CD14-positive monocyte (primary cell): ENCODE results near the gene DLX4. TPM values are rescaled to one million over a fixed set of nuclear protein-coding genes. Genes with fewer than 3 reads are reported as not detected.
A peak's percentile ranks its signal among the peaks of the same experiment; 100 is the strongest.

Experiments used
- DNase-seq, 3 donors: peaks; one replicate each; pipeline ENCODE4 v3.0.0-alpha.2; 2011 to 2022
- H2AFZ ChIP-seq: 2 replicates; pipeline ENCODE4 v1.6.0; 2012; ENCODE audit warnings: mild to moderate bottlenecking, low read depth, low read length, inconsistent platforms; ENCODE audit not compliant: insufficient read depth, poor library complexity, severe bottlenecking
- H3K27ac ChIP-seq, 2 donors: 1 replicate in 1 of 2; 2 replicates in 1 of 2; pipeline ENCODE4 v1.5.1; 2012 to 2013; ENCODE audit warnings: low read length in 2 of 2, control low read depth in 1 of 2, inconsistent platforms in 1 of 2, low read depth in 1 of 2, mild to moderate bottlenecking in 1 of 2
- H3K27me3 ChIP-seq, 2 donors: one replicate each; pipeline versions ENCODE4 v1.6.0 to v1.6.1; 2011 to 2013; ENCODE audit warnings: low read length in 2 of 2; ENCODE audit not compliant: control insufficient read depth in 2 of 2, insufficient read depth in 2 of 2
- H3K36me3 ChIP-seq, 2 donors: replicated peaks in 1 of 2; 1 replicate in 1 of 2; 2 replicates in 1 of 2; pipeline versions ENCODE4 v1.5.1 to v1.6.1; 2012 to 2013; ENCODE audit warnings: low read length in 2 of 2, control low read depth in 1 of 2, inconsistent platforms in 1 of 2, mild to moderate bottlenecking in 1 of 2; ENCODE audit not compliant: insufficient read depth in 2 of 2, control insufficient read depth in 1 of 2
- H3K4me1 ChIP-seq, 2 donors: 1 replicate in 1 of 2; 2 replicates in 1 of 2; pipeline versions ENCODE4 v1.5.1 to v1.6.1; 2012 to 2013; ENCODE audit warnings: low read length in 2 of 2, control low read depth in 1 of 2, inconsistent platforms in 1 of 2, mild to moderate bottlenecking in 1 of 2, moderate library complexity in 1 of 2; ENCODE audit not compliant: insufficient read depth in 2 of 2, control insufficient read depth in 1 of 2
- H3K4me2 ChIP-seq: replicated peaks from 2 replicates; pipeline ENCODE3; 2012; ENCODE audit warnings: low read length, moderate library complexity, mild to moderate bottlenecking; ENCODE audit not compliant: poor library complexity, severe bottlenecking; ENCODE audit errors: extremely low read depth
- H3K4me3 ChIP-seq, 3 experiments: fragments of 200-600 bp in 1 of 3; sonication (generic) in 1 of 3; replicated peaks in 1 of 3; 1 replicate in 2 of 3; 2 replicates in 1 of 3; pipeline ENCODE4 v1.5.1; 2011 to 2013; ENCODE audit warnings: low read length in 3 of 3, mild to moderate bottlenecking in 3 of 3, control low read depth in 2 of 3, low read depth in 2 of 3, inconsistent platforms in 1 of 3, moderate library complexity in 1 of 3
- H3K79me2 ChIP-seq: 2 replicates; pipeline ENCODE4 v1.6.0; 2012; ENCODE audit warnings: mild to moderate bottlenecking, control low read depth, inconsistent platforms, low read length, moderate library complexity; ENCODE audit not compliant: insufficient read depth
- H3K9ac ChIP-seq: 2 replicates; pipeline ENCODE4 v1.6.0; 2017; ENCODE audit warnings: low read length, mild to moderate bottlenecking; ENCODE audit not compliant: insufficient read depth, poor library complexity, severe bottlenecking
- H3K9me3 ChIP-seq, 2 donors: replicated peaks in 1 of 2; 1 replicate in 1 of 2; 2 replicates in 1 of 2; pipeline versions ENCODE4 v1.5.1 to v1.6.1; 2012 to 2013; ENCODE audit warnings: low read length in 2 of 2, control low read depth in 1 of 2; ENCODE audit not compliant: control insufficient read depth in 1 of 2, insufficient read depth in 1 of 2
- H4K20me1 ChIP-seq: 2 replicates; pipeline ENCODE4 v1.6.0; 2012; ENCODE audit warnings: mild to moderate bottlenecking, low read length, control low read depth, moderate library complexity; ENCODE audit not compliant: insufficient read depth
- H3K27ac Mint-ChIP-seq, 7 donors: one replicate each; pipeline ENCODE4 v1.8.0; 2020; ENCODE audit warnings: mild to moderate bottlenecking in 7 of 7, mixed read lengths in 7 of 7, moderate library complexity in 6 of 7, inconsistent platforms in 2 of 7
- H3K27me3 Mint-ChIP-seq, 3 donors: one replicate each; pipeline ENCODE4 v1.8.0; 2021 to 2022; ENCODE audit warnings: low read depth in 3 of 3, mild to moderate bottlenecking in 3 of 3, mixed read lengths in 3 of 3, moderate library complexity in 3 of 3, inconsistent platforms in 1 of 3
- H3K36me3 Mint-ChIP-seq, 2 donors: one replicate each; pipeline ENCODE4 v1.8.0; 2020; ENCODE audit warnings: mixed read lengths in 2 of 2, inconsistent platforms in 1 of 2, mild to moderate bottlenecking in 1 of 2
- H3K4me1 Mint-ChIP-seq: one replicate; pipeline ENCODE4 v1.8.0; 2020; ENCODE audit warnings: mild to moderate bottlenecking, mixed read lengths
- H3K4me3 Mint-ChIP-seq, 2 donors: one replicate each; pipeline ENCODE4 v1.8.0; 2020; ENCODE audit warnings: mild to moderate bottlenecking in 2 of 2, mixed read lengths in 2 of 2, moderate library complexity in 1 of 2
- H3K9me3 Mint-ChIP-seq, 7 donors: one replicate each; pipeline ENCODE4 v1.8.0; 2020 to 2022; ENCODE audit warnings: mixed read lengths in 7 of 7, mild to moderate bottlenecking in 6 of 7, moderate library complexity in 6 of 7, inconsistent platforms in 2 of 7
- CTCF ChIP-seq: fragments of 200-600 bp; IDR thresholded peaks from one replicate; pipeline ENCODE4 v1.8.0; 2022; ENCODE audit warnings: antibody characterized with exemption, mild to moderate bottlenecking
- WGBS: methylation state at CpG from one replicate; pipeline ENCODE4 v1.1.5; 2013; ENCODE audit warnings: missing lambda C conversion rate; ENCODE audit not compliant: insufficient coverage; 5-methylcytosine and 5-hydroxymethylcytosine counted together
- intact Hi-C, 2 donors: fragments of 100-400 bp; cut with micrococcal nuclease; formaldehyde crosslinking; loops; one replicate each; pipeline versions ENCODE4 v1.15.0 to v1.15.1; 2023
- polyA plus RNA-seq, 3 donors: library from polyadenylated mRNA; depleted of rRNA in 1 of 3; unstranded in 2 of 3; stranded (reverse) in 1 of 3; fragments of 300-500 nt in 2 of 3; fragments of >200 nt in 1 of 3; fragmentation: Illumina TruSeq in 2 of 3; gene quantifications; 1 replicate in 2 of 3; 2 replicates in 1 of 3; pipeline ENCODE4 v1.2.3, GENCODE V29; 2012 to 2021

The DLX4 gene
- polyA plus RNA-seq, 3 donors: 0.20 to 3.5 TPM; not detected in 1

- Mint-ChIP-seq H3K4me3 (no peak overlapping the region), H3K36me3 (no peaks in the 10 kb centered on the region), H3K9me3 (no peaks in the 10 kb centered on the region), H3K4me1 (peaks cover 8% of the 10 kb centered on the region), H3K27ac (peak overlapping the region in 1 of 7 donors; percentile 58), H3K27me3 (peaks cover 11 to 15% (median 14%) of the 10 kb centered on the region in 3 donors)
- Histone ChIP-seq H3K27ac (no peak overlapping the region), H2AFZ (no peak overlapping the region), H3K36me3 (no peaks in the 10 kb centered on the region), H3K4me2 (no peak overlapping the region), H3K4me3 (no peak overlapping the region), H3K27me3 (no peaks in the 10 kb centered on the region), H3K9me3 (no peaks in the 10 kb centered on the region), H4K20me1 (no peaks in the 10 kb centered on the region), H3K9ac (no peak overlapping the region), H3K4me1 (peaks cover 0 to under 1% of the 10 kb centered on the region in 2 donors), H3K79me2 (no peaks in the 10 kb centered on the region)
- TF ChIP-seq CTCF: no peak
- intact Hi-C loops: no loop called here
- WGBS: 91% methylated on average over 5 of the region's 6 CpGs
- DNase-seq: no peak
Measured at GRCh38 chr17:50021681-50022370, 52.8 kb downstream of the DLX4 start.

DNA sequence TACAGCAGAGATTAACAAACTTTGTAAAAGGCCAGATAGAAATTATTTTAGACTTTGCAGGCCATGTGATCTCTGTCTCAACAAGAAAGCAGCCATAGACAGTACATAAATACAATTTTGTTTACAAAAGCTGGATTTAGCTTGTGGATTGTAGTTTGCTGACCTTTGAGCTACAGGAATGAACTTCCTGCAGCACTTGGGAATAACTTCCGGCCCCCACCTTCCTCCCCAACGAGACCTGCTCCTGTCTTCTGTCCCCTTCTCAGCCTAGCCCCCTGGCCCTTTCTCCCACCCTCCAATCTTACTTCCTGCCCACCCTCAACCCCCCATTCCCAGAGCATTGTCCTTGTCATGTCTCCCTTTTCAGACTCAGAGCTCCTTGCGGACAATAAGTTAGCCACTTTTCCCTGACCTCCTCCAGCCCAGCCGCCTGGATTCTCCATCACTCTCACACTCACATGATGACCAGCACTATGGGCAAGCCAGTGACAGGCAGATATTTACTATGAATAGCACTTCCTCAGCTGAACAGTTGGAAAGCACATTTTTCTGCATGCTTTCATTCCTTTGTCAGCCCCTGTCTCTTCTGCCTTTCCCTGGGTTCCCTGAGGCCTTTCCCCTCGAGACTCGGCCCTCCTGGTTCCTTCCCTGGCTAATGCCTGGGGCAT, 53.6 kb downstream of the DLX4 start:
- no peak overlapping the region for H3K4me2 ChIP-seq
- DNase-seq: no peak
- H3K9me3 Mint-ChIP-seq: peaks cover 0 to 2% (median 0%) of the 10 kb centered on the region in 7 donors
- H3K4me3 Mint-ChIP-seq: no peak overlapping the region
- peaks cover 15% of the 10 kb centered on the region for H3K4me1 Mint-ChIP-seq
- H4K20me1 ChIP-seq: no peaks in the 10 kb centered on the region
- peaks cover 7 to 8% of the 10 kb centered on the region in 2 donors for H3K4me1 ChIP-seq
- H3K36me3 Mint-ChIP-seq: no peaks in the 10 kb centered on the region
- H3K79me2 ChIP-seq: no peaks in the 10 kb centered on the region
- peaks cover 0 to 7% of the 10 kb centered on the region in 2 donors for H3K27me3 ChIP-seq
- no peak overlapping the region for H2AFZ ChIP-seq
- TF ChIP-seq CTCF: no peak
- no peak overlapping the region for H3K9ac ChIP-seq
- WGBS: 91% methylated on average over 3 of the region's 6 CpGs
- peaks cover 14 to 22% (median 15%) of the 10 kb centered on the region in 3 donors for H3K27me3 Mint-ChIP-seq
- no peak overlapping the region for H3K27ac ChIP-seq
- no peak overlapping the region for H3K4me3 ChIP-seq
- H3K36me3 ChIP-seq: no peaks in the 10 kb centered on the region
- intact Hi-C loops: no loop called here
- no peaks in the 10 kb centered on the region for H3K9me3 ChIP-seq
- H3K27ac Mint-ChIP-seq: no peak overlapping the region
